Esophagus (tissue), 2 donors: ENCODE results near the gene CDX1. TPM values are rescaled to one million over a fixed set of nuclear protein-coding genes. Genes with fewer than 3 reads are reported as not detected.

Source experiments
- H3K27ac ChIP-seq, 2 donors: one replicate each; pipeline ENCODE4 v1.5.1; 2013; ENCODE audit warnings: low read depth in 2 of 2, mild to moderate bottlenecking in 2 of 2, inconsistent platforms in 1 of 2, low read length in 1 of 2, moderate library complexity in 1 of 2
- H3K27me3 ChIP-seq, 2 donors: one replicate each; pipeline ENCODE4 v1.6.1; 2013; ENCODE audit warnings: low read length in 2 of 2, control low read depth in 1 of 2, mild to moderate bottlenecking in 1 of 2; ENCODE audit not compliant: insufficient read depth in 2 of 2, control insufficient read depth in 1 of 2
- H3K36me3 ChIP-seq, 2 donors: one replicate each; pipeline ENCODE4 v1.6.1; 2013; ENCODE audit warnings: low read length in 1 of 2; ENCODE audit not compliant: control insufficient read depth in 2 of 2, insufficient read depth in 2 of 2
- H3K4me1 ChIP-seq, 2 donors: one replicate each; pipeline ENCODE4 v1.6.1; 2013; ENCODE audit warnings: low read length in 1 of 2; ENCODE audit not compliant: control insufficient read depth in 2 of 2, insufficient read depth in 2 of 2
- H3K4me3 ChIP-seq, 2 donors: one replicate each; pipeline ENCODE4 v1.5.1; 2013; ENCODE audit warnings: low read length in 2 of 2, mild to moderate bottlenecking in 2 of 2, low read depth in 1 of 2, moderate library complexity in 1 of 2
- H3K9me3 ChIP-seq, 2 donors: one replicate each; pipeline ENCODE4 v1.6.1; 2013; ENCODE audit warnings: mild to moderate bottlenecking in 2 of 2, low read depth in 1 of 2, low read length in 1 of 2, moderate library complexity in 1 of 2; ENCODE audit not compliant: control insufficient read depth in 2 of 2, insufficient read depth in 1 of 2
- WGBS, 2 donors: extraction: QIAGEN DNeasy Blood & Tissue Kit; methylation state at CpG; one replicate each; pipeline ENCODE4 v1.1.7; 2013; 5-methylcytosine and 5-hydroxymethylcytosine counted together
- polyA plus RNA-seq, 2 donors: library from polyadenylated mRNA; stranded (reverse); fragments of 200-250 nt; gene quantifications; one replicate each; pipeline ENCODE4 v1.2.3, GENCODE V29; 2013
- donor health status: healthy with polysubstance abuse.
- donor health status: Bipolar disorder and iron deficiency.

CDX1 gene
- polyA plus RNA-seq, 2 donors: 0.08 TPM; not detected in 1

DNA sequence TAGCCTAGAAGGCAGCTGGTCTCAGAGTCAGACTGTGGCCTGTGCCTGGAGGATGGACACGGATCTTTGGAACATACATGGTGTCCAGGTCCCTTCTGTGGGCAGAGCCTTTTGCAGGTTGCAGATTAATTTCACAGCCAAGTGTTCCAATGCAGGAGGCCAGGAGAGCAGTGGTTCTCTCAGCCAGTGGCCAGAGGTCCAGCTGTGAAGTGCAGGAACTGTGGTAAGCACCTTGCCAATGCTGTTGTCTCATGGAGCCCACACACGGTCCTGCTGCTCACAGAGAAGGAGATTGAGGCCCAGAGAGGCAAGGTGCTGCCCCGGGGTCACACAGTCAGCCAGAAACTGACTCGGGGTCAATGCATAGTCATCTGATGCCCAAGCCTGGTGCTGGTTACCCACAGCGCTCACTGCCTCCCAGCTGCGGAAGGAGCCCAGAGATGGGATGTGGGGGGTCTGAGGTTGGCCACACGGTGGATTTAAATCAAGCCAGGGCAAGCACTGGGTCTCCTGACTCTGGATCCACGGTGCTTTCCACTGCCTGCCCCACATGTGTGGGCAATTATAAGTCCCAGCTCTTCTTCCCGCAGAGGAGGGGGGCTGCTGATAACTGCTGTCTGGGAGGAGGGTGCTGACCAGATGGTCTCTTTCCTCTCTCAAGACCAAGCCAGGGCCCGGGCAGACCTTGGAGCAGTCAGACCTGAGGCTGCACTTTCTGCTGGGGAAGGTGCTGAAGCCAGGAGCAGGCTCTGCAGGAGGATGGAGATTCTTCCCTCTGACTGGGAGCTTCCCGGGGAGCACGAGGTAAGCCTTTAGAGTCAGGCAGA lies 13.7 kb upstream of the CDX1 start:
- peak overlapping the region in 1 of 2 donors; percentile 12 for H3K4me3 ChIP-seq
- H3K27me3 ChIP-seq: no peaks in the 10 kb centered on the region
- 58 to 63% methylated on average over 12 of the region's 12 CpGs for WGBS, 2 donors
- peak overlapping the region; percentile 24 to 52 for H3K27ac ChIP-seq
- H3K9me3 ChIP-seq: peaks cover 0 to 1% of the 10 kb centered on the region in 2 donors
- no peaks in the 10 kb centered on the region for H3K4me1 ChIP-seq
- no peaks in the 10 kb centered on the region for H3K36me3 ChIP-seq

DNA sequence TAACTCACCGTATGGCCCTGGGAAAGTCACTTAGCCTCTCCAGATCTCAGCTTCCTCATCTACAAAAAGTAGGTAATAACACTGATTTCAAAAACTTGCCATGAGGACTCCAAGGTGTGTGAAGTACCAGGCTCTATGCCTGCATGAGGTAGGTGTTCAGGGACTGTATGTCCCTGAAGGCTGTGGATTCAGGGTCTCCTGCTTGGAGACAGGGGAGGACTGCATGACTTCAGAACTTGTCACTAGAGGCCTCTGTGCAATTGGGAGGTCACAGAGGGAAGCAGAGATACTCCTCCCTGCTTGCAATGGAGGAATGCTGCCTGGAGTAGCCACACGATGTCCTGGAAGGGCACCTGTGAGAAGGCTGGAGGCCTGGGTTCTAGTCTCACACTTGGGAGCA lies 13.1 kb upstream of the CDX1 start:
- 67 to 75% methylated on average over 2 of the region's 2 CpGs for WGBS, 2 donors
- Histone ChIP-seq H3K27ac (peak overlapping the region; percentile 24 to 58), H3K4me3 (no peak overlapping the region), H3K4me1 (no peaks in the 10 kb centered on the region), H3K27me3 (no peaks in the 10 kb centered on the region), H3K36me3 (no peaks in the 10 kb centered on the region), H3K9me3 (peaks cover 0 to 1% of the 10 kb centered on the region in 2 donors)

- Histone ChIP-seq H3K36me3 (no peaks in the 10 kb centered on the region), H3K27ac (peak overlapping the region; percentile 58 to 78), H3K4me1 (no peaks in the 10 kb centered on the region), H3K9me3 (peaks cover 0 to 1% of the 10 kb centered on the region in 2 donors), H3K4me3 (peak overlapping the region; percentile 40 to 45), H3K27me3 (no peaks in the 10 kb centered on the region)
- WGBS, 2 donors: 61 to 66% methylated on average over 9 of the region's 9 CpGs
These were observed 12.5 kb upstream of the CDX1 start for GRCh38 chr5:150153957-150154617.

DNA sequence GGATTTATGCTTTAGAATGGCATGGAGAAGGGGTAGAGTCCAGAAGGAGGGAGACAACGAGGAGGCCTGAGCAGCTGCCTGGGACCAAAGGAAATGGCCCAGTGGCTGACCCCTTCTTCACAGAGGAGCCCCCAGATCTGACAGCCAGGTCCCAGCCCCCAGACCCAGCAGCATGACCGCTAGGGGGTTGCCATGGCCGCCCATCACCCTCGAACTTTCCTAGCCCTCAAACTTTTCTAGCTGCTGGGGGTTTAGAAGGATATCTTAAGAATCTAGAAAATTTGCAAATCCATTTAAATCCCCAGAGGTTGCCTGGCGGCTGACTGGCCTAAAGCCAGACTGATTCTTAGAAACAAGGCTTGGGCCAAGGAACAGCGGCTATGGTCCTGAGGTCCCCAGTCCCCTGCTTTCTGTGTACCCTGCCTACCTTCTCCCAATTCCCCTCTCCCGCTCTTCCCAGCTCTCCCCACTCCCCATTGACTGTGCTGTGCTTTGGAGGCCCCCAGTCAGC lies 11.9 kb upstream of the CDX1 start:
- WGBS, 2 donors: 57 to 64% methylated on average over 7 of the region's 7 CpGs
- peak overlapping the region; percentile 40 to 45 for H3K4me3 ChIP-seq

DNA sequence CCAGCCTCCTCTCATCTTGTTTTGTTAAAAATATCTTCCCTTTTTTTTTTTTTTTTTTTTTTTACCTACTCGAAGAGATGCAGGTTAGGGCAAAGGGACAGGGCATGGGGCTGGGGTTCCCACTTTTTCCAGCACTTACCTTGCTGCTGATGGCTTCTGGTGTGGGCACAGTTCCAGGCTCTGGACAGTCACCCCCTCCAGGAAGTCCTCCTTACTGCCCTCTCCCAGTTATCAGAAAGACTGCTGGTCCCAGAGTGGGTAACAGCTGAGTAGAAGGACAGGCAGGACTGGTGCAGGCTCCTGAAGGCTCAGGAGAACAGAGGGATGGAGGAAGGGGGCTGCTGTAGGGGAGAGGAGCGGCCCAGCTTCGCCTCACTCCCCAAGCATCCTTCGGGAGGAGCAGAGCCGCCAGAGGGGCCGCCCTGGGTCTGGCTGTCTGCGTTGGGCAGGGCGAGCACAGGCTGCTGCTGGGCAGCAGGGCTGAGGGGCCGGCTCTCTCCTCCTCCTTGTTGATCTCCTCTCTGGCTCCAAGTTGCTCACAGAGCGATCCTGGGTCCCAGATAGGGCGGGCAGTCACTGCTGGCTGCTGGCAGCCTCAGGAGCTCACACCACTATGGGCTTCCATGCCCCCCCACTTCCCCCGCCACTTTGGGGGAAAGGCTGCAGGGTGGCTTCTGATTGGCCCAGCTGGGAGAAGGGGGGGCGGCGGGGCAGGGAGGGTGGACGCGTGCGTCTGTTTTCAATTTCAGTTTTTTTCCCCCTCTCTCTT lies 11.1 kb upstream of the CDX1 start, which contains the start of gene PDGFRB:
Gene PDGFRB (minus strand): TSS at position 588 of the 769 bp plus-strand sequence. CDS start 18,798 bp downstream, outside the sequence.
- H3K27ac ChIP-seq: peak within 1 kb of the TSS; percentile 78

More for the DNA sequence above, 11.9 kb upstream of the CDX1 start:
- Histone ChIP-seq H3K27me3 (no peaks in the 10 kb centered on the region), H3K9me3 (peaks cover 0 to 1% of the 10 kb centered on the region in 2 donors), H3K27ac (peak overlapping the region; percentile 78), H3K36me3 (no peaks in the 10 kb centered on the region), H3K4me1 (no peaks in the 10 kb centered on the region)

DNA sequence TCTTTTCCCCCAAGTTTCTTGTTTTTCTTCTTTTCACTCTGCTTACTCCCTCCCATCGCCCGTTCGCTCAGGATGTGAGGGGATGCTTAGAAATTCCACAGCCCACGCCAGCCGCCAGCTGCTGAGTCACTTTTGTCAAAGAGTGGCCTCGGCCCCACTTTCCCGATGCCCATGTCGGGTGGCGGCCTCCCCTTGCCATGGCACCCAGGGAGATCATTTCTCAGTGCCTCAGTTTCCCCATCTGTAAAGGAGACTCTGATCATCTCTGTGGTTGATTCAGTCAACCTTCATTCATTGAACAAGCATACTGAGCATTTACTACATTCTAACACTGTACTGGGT lies 10.6 kb upstream of the CDX1 start:
- Histone ChIP-seq H3K27ac (peak overlapping the region; percentile 62 to 68), H3K9me3 (peaks cover 0 to 1% of the 10 kb centered on the region in 2 donors)
- WGBS, 2 donors: 2 to 6% methylated on average over 9 of the region's 9 CpGs

More for the DNA sequence above, 11.1 kb upstream of the CDX1 start, which contains the start of gene PDGFRB:
- Histone ChIP-seq H3K4me3 (peak within 1 kb of the TSS; percentile 40 to 45), H3K4me1 (no peaks in the 10 kb centered on the region), H3K27me3 (no peaks in the 10 kb centered on the region), H3K36me3 (no peaks in the 10 kb centered on the region), H3K9me3 (peaks cover 0 to 1% of the 10 kb centered on the region in 2 donors)
- WGBS, 2 donors: 7 to 16% methylated on average over 17 of the region's 17 CpGs

GRCh38 chr5:150156540-150156939 lies 10.0 kb upstream of the CDX1 start:
- H3K4me3 ChIP-seq: no peak overlapping the region
- peaks cover 0 to 1% of the 10 kb centered on the region in 2 donors for H3K9me3 ChIP-seq
- H3K27me3 ChIP-seq: no peaks in the 10 kb centered on the region
- H3K27ac ChIP-seq: peak overlapping the region; percentile 62 to 68
- no peaks in the 10 kb centered on the region for H3K36me3 ChIP-seq
- 75 to 78% methylated on average over 4 of the region's 4 CpGs for WGBS, 2 donors
- H3K4me1 ChIP-seq: no peaks in the 10 kb centered on the region

More for the DNA sequence above, 10.6 kb upstream of the CDX1 start:
- peak overlapping the region in 1 of 2 donors; percentile 40 for H3K4me3 ChIP-seq
- H3K27me3 ChIP-seq: no peaks in the 10 kb centered on the region
- H3K4me1 ChIP-seq: no peaks in the 10 kb centered on the region
- no peaks in the 10 kb centered on the region for H3K36me3 ChIP-seq

- H3K27ac ChIP-seq: peak overlapping the region; percentile 52 to 57
- no peaks in the 10 kb centered on the region for H3K36me3 ChIP-seq
- WGBS, 2 donors: 65 to 74% methylated on average over 3 of the region's 3 CpGs
- H3K4me1 ChIP-seq: no peaks in the 10 kb centered on the region
- H3K4me3 ChIP-seq: no peak overlapping the region
- H3K9me3 ChIP-seq: peaks cover 0 to 1% of the 10 kb centered on the region in 2 donors
- no peaks in the 10 kb centered on the region for H3K27me3 ChIP-seq
These were observed 9.4 kb upstream of the CDX1 start for GRCh38 chr5:150157168-150157567.
